Stimulated activated CD8-positive, alpha-beta memory T cell treated with anti-CD3 and anti-CD28 coated beads, Interleukin-12 subunit alpha, Interleukin-12 subunit beta, amount 100 ng/mL, for 4 hours (primary cell): Measurements from ENCODE around the gene SMC5.
"Not testable (repeated sequence)": the region's sequence is repeated elsewhere in the genome, so short reads cannot be mapped to it uniquely, and the experiment has no call there.

Experiments
- DNase-seq: peaks from one replicate; pipeline ENCODE4 v3.0.0-alpha.2; 2020; ENCODE audit warnings: low read depth

The SMC5 gene

DNA sequence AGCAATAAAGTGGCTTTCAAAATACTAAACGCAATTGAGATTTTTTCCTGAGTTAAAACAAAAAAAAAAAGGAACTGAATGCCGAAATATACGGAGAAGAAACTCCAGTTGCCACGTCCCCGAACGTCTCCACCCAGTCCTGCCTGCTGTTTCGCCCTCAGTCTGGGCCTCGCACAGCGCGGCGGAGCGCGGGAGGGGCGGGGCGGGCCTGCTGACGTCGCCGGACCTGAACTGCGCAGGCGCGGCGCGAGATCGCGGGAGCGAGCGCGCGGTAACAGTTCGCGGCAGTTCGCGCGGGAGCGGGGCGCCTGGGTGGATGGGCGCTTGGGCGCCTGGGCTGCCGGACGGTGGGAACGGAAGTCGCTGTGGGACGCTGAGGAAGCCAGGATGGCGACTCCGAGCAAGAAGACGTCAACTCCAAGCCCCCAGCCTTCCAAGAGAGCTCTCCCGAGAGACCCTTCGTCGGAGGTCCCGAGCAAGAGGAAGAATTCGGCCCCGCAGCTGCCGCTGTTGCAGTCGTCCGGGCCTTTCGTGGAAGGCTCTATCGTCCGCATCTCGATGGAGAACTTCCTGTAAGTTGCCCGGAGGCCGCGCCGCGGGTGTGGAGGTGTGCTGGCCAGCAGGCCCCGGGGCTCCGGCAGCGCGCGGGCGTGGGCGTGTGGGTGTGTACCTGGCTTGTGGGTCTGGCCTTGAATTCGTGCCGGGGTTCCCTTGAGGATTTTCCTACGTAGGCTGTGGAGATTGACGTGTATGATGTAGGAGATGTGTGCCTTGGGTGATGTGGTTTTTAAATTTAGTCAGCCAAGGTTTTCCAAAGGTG, at the start of gene SMC5:
TSS of gene SMC5 (plus strand) at position 287 of the 820 bp plus-strand sequence. CDS start at position 388, 101 bp downstream.
- peak; percentile 86 for DNase-seq

DNA sequence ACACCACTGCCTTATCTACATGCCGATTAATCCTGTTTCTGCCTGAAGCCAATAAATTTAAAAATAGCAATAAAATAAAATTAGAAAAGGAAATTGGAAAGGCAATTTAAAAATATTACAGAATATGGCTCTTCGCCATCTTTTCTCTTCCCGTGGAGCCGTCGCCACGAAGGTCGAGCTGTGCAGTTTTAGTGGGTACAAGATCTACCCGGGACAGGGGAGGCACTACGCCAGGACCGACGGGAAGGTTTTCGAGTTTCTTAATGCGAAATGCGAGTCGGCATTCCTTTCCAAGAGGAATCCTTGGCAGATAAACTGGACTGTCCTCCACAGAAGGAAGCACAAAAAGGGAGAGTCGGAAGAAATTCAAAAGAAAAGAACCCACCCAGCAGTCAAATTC, 41.7 kb upstream of the SMC5 start:
- no peak for DNase-seq

GRCh38 chr9:70218767-70219166, 40.0 kb upstream of the SMC5 start:
- no peak for DNase-seq

GRCh38 chr9:70220216-70220615, 38.6 kb upstream of the SMC5 start:
- DNase-seq, result no peak

DNA sequence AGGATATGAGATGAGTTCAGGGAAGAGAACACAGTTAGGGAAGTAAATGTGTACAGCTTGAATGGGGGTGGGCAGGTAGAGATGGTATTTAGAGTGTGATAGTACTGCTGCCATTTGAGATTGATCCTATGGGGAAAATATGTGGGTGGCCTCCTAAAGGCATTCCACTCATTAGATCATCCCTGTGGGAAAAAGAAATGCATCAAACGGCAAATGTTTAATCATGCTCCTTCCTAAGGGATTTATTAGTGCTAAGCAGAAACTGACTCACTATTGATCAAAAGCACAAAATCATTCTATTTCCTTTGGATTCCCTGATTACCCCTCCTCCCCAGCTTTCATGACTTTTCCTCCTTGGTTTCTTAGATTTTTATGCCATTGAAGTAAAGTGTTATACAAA, 36.4 kb upstream of the SMC5 start:
- no peak for DNase-seq

DNA sequence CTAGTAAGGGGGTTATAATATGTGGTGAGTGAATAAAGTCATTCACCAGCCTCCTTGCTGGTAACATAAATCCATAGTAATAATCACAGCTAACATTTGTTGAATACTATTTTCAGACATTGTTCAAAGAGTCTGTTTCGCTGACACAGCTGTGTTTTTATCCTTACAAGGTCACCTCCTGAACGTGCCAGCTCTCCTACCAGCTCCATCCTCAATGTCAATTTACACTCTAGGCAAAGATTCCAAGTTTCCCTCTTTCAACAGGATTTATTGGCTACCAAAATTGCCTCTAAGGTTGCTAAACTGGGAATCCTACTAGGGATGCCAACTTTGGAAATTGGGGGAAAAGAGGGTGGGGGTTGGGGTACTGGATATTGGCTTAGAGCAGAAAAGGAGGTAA, 30.7 kb upstream of the SMC5 start:
- no peak for DNase-seq

DNA sequence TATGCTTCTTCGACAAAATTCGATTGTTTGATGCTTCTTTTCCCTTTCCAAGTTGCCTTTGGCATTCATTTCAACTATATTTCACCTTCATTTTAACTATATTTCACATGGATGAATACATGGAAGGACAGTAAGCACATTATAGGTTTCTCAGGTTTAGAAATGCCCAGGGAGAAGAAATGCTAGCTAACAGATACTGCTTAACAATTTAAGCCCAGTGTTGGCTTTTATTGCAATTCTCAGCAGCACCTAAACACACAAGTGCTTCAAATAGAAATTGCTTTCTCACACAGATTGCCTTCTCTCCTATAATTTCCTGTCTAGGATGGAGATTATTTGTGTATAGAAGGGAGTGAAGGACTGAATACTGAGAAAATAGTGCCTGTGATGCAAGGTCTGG, 30.2 kb upstream of the SMC5 start:
- DNase-seq, result no peak

GRCh38 chr9:70229026-70229425, 29.8 kb upstream of the SMC5 start:
- DNase-seq, result no peak

- no peak for DNase-seq
Observed at GRCh38 chr9:70229579-70229978, 29.2 kb upstream of the SMC5 start.

- no peak for DNase-seq
Observed at GRCh38 chr9:70232476-70232875, 26.3 kb upstream of the SMC5 start.

- not testable (repeated sequence) for DNase-seq
Observed at GRCh38 chr9:70234208-70234607, 24.6 kb upstream of the SMC5 start.

GRCh38 chr9:70245952-70246351, 12.8 kb upstream of the SMC5 start:
- DNase-seq, result not testable (repeated sequence)

DNA sequence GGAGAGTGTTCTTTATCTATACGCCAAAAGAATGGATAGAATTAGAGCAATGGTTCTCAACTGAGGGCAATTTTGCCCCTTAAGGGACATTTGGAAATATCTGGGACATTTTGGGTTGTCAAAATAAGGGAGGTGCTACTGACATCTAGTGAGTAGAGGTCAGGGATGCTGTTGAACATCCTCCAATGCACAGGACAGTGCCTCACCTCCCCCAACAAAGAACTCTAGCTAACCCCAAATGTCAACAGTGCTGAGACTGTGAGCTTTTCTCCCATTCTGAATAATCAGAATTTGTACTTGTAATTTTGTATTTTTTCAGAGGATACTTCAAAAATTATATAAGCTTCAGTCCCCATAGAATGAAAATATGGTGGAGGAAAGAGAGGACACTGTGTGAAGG, 8.6 kb upstream of the SMC5 start:
- no peak for DNase-seq

DNA sequence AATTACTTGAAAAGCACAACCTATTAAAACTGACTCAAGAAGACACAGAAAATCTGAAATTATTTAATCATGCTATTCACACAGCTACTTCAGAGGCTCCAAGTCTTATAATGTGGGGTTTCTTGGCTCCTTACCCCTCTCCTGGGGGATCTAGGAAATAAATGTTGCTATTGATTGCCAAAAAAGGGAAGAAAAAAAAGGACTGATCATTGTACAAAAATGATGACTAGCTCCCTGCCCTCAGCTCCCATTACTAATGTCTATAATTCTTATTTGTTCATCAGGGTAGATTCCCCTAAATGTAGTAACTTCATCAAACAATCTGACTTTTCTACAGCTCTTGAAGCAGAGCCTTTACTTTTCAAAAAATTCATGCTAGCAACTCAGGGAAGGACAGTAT, 3.3 kb upstream of the SMC5 start:
- DNase-seq, result no peak

GRCh38 chr9:70256123-70256551, 2.6 kb upstream of the SMC5 start:
- DNase-seq, result no peak

DNA sequence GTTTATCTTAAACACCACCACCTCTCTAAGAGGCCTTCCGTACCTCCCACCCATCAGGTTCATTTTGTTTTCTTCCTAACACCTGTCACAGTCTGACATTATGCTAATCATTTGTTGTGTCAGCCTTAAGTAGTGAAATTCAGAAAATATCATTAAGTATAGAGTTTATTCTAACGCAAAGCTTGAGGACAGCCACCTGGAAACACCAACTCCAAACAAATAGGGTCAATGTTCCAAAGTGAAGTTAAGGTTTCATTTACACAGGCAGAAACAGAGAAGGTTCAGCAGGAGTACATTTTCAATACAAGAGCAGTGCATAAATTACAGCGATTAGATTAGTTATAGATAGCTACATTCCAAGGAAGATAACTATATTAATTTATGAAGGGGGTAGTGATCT, 1.3 kb upstream of the SMC5 start:
- no peak for DNase-seq

GRCh38 chr9:70257991-70258691, 637 bp upstream of the SMC5 start:
- no peak for DNase-seq

GRCh38 chr9:70259512-70259802, 679 bp downstream of the SMC5 start:
- DNase-seq, result no peak

- DNase-seq, result no peak
Observed at GRCh38 chr9:70260007-70260443, 1.2 kb downstream of the SMC5 start.

GRCh38 chr9:70260606-70261005, 1.8 kb downstream of the SMC5 start:
- no peak for DNase-seq

- DNase-seq, result no peak
Observed at GRCh38 chr9:70261131-70261870, 2.5 kb downstream of the SMC5 start.

- no peak for DNase-seq
Observed at GRCh38 chr9:70262366-70262765, 3.6 kb downstream of the SMC5 start.

DNA sequence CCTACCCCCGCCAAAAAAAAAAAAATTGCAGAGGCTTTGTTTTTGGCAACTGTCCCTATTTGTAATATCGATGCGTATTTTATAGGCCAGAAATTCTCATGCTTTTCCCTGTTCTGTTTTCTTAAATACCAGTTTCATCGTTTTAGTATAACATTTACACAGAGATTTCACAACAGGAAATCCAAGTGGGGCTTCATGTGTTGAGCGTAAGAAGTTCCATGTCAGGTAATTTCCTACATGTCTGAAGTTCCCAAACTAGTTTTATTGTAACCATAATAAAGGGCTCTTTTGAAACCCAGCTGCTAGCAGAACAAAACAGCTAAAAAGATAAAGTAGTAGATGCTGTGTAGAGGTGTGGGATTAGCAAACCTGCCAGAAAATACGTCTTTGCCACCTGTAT, 4.2 kb downstream of the SMC5 start:
- DNase-seq, result no peak
